Effector CD4-positive, alpha-beta T cell (primary cell): Measurements from ENCODE around the gene TFR2.

ENCODE experiments used
- DNase-seq: peaks from one replicate; pipeline ENCODE4 v3.0.0-alpha.2; 2020

The TFR2 gene

GRCh38 chr7:100572281-100572948 lies 68.9 kb downstream of the TFR2 start:
- no peak for DNase-seq

GRCh38 chr7:100571829-100572116 lies 69.6 kb downstream of the TFR2 start:
- no peak for DNase-seq

- no peak for DNase-seq
Measured at GRCh38 chr7:100570954-100571828, 70.2 kb downstream of the TFR2 start.
